H7 (cell line): ENCODE measurements around the gene CARS2. TPM values are rescaled to one million over a fixed set of nuclear protein-coding genes. Genes with fewer than 3 reads are reported as not detected.
"Not testable (repeated sequence)": the region's sequence is repeated elsewhere in the genome, so short reads cannot be mapped to it uniquely, and the experiment has no call there.

Experiments
- DNase-seq: peaks from one replicate; pipeline ENCODE4 v3.0.0; 2012
- H3K27me3 ChIP-seq: 2 replicates; pipeline ENCODE4 v1.6.0; 2011; ENCODE audit warnings: mild to moderate bottlenecking, low read length; ENCODE audit not compliant: control insufficient read depth, insufficient read depth
- H3K36me3 ChIP-seq: replicated peaks from 2 replicates; pipeline ENCODE4 v1.5.1; 2011; ENCODE audit warnings: low read length; ENCODE audit not compliant: control insufficient read depth, insufficient read depth
- H3K4me3 ChIP-seq: 2 replicates; pipeline ENCODE4 v1.5.1; 2011; ENCODE audit warnings: low read depth, mild to moderate bottlenecking, control low read depth, low read length, moderate library complexity; ENCODE audit not compliant: insufficient read depth
- total RNA-seq: library from RNA; depleted of rRNA; stranded (reverse); fragments of >200 nt; shearing (Covaris generic); gene quantifications from 2 replicates; pipeline ENCODE4 v1.2.3, GENCODE V29; 2014

CARS2 gene
- total RNA-seq, 1 experiment from 2014 or later = 44.3 TPM

DNA sequence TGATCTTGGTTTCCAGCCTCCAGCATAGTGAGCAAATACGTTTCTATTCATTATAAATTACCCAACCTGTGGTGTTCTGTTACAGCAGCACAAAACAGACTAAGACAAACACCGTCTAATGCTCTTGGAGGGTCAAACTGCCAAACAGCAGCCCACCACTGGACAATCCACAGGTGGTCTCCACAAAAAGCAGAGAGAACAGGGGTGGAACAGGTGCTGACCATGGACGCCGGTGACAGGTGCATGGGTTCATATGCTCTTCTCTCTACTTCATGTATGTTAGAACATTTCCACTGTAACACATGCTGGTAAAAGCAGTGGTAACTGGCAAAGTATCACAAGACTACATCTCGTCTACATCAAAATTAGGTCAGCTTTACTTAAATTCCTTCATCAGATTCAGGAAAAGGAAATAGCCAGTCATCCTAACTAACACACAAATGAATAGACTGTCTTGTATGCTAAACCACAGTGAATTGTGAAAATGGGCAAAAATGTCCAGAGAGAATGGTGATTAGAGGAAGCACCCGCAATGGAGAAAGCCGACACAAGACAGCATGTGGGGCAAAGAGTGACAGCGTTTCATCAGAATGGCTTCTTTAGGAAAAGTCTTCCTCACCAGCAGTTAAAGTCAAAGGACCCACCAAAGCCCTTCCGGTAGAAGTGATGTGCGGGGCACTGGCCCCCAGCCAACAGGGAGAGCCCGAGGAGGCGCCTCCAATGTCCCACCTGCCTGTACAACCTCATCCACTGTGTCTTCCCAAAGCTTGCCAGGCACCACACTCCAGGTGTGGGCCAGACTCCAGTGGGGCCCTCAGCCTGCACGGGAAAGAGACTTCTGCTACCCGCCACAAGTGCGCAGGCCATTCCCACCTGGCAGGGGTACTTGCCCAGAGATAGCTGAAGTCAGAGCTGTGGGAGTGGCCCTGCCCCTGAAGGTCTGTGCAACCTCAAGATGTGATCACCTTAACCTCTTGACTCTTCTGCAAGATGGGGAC, 6.5 kb downstream of the CARS2 start:
- DNase-seq = no peak
- peaks cover 13% of the 10 kb centered on the region for H3K36me3 ChIP-seq
- H3K4me3 ChIP-seq = no peak overlapping the region
- no peaks in the 10 kb centered on the region for H3K27me3 ChIP-seq

DNA sequence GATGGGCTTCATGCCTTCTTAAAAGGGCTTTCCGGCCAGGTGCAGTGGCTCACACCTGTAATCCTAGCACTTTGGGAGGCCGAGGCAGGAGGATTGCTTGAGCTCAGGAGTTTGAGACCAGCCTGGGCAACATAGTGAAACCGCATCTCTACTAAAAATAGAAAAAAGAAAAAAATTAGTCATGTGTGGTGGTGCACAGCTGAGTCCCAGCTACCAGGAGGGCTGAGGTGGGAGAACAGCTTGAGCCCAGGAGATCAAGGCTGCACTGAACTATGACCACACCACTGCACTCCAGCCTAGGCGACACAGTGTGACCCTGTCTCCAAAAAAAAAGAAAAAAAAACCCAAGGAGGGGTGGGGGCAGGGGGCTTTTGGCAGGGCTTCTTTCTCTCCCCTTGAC, 7.2 kb downstream of the CARS2 start:
- no peak overlapping the region for H3K4me3 ChIP-seq
- no peak for DNase-seq
- H3K27me3 ChIP-seq = no peaks in the 10 kb centered on the region
- peaks cover 13% of the 10 kb centered on the region for H3K36me3 ChIP-seq

DNA sequence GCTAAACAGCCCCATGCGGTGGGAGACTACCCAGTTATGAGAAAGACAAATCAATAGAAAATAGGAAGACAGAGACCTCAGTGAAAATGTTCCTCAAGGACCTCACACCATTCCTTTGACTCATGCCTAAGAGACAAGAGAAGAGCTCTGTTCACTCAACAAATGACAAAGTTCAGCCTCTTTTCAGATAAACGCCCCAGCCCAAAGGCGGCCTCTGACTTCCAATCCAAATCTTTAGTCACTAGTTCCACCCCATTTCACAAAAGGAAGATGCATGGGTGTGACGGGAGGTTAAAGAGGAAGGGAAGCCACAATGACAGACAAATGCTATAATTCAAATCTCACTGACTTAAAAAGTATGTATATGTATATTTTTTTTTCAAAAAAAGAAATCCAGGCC, 8.1 kb downstream of the CARS2 start:
- Histone ChIP-seq H3K36me3 (peaks cover 13% of the 10 kb centered on the region), H3K4me3 (no peak overlapping the region), H3K27me3 (no peaks in the 10 kb centered on the region)
- DNase-seq = no peak

DNA sequence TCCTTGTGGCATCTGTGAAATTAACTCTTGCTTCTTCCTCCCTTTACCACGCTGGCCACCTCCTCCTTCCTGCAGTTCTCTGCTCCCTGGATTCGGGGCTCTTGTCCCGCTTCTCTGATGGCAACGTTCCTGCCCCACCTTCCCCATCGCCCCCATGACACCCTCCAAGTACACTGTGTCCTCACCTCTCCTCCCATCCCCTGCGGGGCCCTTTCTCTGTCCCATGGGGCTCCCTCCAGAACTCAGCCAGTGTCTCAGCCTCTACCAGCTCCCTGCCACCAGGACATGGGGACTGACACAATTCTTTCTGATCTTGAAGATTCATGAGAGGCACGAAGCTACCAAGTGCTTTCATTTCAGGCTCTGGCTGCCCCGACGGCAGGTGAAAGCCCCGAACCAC, 9.1 kb downstream of the CARS2 start:
- Histone ChIP-seq H3K27me3 (no peaks in the 10 kb centered on the region), H3K36me3 (peaks cover 13% of the 10 kb centered on the region), H3K4me3 (no peak overlapping the region)
- no peak for DNase-seq

DNA sequence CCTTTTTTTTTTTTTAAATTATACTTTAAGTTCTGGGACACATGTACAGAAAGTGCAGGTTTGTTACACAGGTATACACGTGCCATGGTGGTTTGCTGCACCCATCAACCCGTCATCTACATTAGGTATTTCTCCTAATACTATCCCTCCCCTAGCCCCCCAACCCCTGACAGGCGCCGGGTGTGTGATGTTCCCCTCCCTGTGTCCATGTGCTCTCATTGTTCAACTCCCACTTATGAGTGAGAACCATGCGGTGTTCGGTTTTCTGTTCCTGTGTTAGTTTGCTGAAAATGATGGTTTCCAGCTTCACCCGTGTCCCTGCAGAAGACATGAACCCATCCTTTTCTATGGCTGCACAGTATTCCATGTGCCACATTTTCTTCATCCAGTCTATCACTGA, 10.1 kb downstream of the CARS2 start:
- not testable (repeated sequence) for H3K27me3 ChIP-seq, DNase-seq, H3K4me3 ChIP-seq
- H3K36me3 ChIP-seq = peaks cover 12% of the 10 kb centered on the region

DNA sequence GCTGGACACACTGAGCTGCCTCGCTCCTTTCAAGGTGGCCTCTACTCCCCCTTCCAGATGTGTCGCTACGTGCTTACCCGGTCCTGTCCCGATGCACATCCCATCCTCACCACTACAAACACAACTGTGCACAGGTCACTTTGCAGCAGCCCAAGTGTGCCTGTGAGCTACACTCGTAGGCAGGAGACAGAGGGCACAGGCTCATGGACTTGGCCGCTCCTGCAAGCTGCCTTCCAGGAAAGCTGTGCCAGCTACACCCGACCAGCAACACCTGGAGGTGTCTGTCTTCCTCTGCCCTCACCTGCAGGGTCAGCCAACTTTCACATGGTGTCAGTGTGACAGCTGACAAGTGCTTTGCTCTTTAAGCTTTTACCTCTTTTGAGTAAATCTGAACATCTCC, 15.4 kb downstream of the CARS2 start:
- no peaks in the 10 kb centered on the region for H3K27me3 ChIP-seq
- no peak for DNase-seq
- peaks cover 2% of the 10 kb centered on the region for H3K36me3 ChIP-seq
- no peak overlapping the region for H3K4me3 ChIP-seq

DNA sequence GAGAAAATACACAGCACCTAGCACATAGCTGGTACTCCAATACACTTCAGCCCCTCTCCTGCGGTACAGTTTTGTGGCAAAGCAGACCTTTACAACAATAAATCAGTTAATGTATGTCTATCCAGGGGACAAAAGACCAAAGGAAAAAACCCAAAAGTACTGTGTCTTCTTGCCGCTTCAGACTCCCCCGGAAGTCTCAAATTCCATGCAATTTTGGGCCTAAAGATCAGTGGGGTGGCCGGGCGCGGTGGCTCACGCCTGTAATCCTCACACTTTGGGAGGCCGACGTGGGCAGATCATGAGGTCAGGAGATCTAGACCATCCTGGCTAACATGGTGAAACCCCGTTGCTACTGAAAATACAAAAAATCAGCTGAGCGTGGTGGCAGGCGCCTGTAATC, 16.2 kb downstream of the CARS2 start:
- Histone ChIP-seq H3K36me3 (peaks cover 3% of the 10 kb centered on the region), H3K4me3 (no peak overlapping the region), H3K27me3 (no peaks in the 10 kb centered on the region)
- no peak for DNase-seq

DNA sequence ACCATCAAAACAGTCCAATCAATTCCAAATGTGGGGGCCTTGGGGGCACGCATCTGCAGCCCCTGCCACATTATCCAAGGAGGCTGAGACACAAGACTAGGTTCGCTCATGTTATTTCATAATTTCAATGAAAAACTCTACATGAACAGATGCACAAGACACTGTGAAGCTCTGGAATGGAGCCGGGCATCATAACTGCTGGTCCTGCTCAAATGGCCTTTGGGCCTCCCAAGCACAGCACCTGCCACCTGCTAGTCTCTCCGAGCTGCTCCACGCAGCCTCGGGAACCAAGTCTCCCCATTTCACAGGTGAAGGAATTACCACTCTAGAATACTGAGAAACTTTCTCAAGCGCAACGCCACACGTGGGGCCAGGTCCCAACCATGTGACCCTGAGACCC, 16.9 kb downstream of the CARS2 start:
- H3K4me3 ChIP-seq = no peak overlapping the region
- peaks cover 3% of the 10 kb centered on the region for H3K36me3 ChIP-seq
- H3K27me3 ChIP-seq = no peaks in the 10 kb centered on the region
- DNase-seq = no peak

DNA sequence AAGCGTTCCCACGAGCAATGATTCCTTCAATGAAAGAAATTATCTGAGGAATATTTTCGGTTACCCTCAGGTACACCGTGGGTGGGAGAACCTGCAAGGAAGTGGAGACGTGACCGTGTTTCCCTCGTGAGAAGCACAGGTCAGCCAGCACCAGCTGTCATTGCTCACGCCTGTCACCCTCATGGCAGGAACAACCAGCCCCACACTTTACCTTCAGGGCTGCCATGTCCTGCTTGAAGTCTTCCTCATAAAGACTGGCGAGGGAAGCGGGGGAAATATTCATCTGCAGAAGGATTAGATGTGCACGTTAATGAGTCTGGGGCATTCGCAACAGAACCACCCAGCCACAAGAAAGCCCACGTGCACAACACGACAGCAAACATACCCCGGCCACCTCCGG, 18.2 kb downstream of the CARS2 start:
- DNase-seq = no peak
- H3K36me3 ChIP-seq = peaks cover 3% of the 10 kb centered on the region
- H3K4me3 ChIP-seq = no peak overlapping the region
- H3K27me3 ChIP-seq = no peaks in the 10 kb centered on the region

DNA sequence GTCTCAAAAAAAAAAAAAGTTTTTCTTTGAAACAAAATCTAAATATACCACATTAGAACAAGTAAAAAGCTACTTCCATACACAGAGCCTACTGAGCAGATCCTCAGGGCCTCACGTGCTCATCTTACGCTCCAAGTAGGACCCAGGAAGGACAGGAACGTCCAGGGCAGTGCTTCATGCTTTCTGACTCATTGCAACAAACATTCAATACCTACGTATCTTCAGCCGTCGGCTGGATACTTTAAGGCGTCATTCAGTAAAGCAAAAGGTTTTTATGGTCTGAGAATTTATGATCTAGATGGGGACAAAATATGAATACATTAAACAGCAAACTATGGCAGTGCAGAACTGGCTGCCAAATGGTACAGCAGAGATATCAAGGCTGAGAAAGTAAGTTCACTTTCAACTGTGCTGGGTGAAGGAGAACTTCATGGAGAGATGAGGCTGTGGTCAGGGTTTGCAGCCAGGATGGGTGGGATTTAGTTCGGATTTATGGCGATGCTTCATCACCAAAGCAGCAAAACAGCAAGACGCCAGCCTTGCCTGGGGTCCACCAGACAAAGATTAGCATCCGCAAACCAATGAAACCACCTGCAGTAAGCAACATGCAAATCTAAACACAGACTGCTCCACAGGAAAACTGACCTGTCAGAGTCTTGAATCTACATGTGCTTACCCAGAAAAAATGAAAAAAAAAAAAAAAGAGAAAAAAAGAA, 20.5 kb downstream of the CARS2 start:
- H3K4me3 ChIP-seq = no peak overlapping the region
- no peak for DNase-seq
- no peaks in the 10 kb centered on the region for H3K27me3 ChIP-seq
- peaks cover 11% of the 10 kb centered on the region for H3K36me3 ChIP-seq

DNA sequence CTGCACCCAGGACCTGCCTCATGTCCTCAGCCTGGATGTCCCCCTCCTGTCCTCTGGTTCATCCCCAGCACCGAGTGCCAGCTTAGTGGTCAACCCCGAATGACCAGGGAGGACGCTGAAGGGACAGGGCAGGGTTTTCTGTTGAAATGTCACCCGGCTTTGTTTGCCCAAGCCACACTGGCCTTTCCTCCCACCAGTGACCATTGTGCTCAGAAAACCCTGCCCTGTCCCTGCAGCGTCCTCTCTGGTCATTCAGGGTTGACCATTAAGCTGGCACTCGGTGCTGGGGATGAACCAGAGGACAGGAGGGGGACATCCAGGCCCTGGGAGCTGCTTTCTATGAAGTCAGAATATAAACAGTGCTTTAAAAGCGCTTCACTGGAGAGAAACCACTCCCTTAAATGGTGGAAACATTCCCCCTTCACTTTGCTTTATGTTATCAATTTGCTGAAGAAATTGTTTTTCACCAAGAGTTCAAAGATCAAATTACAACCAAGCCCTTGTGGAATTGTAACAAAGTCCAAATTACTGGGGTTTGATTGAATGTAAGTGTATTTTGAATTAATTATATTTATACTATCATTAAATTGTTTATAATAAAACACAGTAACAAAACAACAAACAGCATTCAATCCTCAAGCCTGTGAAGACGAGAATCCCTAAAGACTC, 21.4 kb downstream of the CARS2 start:
- no peaks in the 10 kb centered on the region for H3K27me3 ChIP-seq
- peaks cover 11% of the 10 kb centered on the region for H3K36me3 ChIP-seq
- DNase-seq = no peak
- H3K4me3 ChIP-seq = no peak overlapping the region

DNA sequence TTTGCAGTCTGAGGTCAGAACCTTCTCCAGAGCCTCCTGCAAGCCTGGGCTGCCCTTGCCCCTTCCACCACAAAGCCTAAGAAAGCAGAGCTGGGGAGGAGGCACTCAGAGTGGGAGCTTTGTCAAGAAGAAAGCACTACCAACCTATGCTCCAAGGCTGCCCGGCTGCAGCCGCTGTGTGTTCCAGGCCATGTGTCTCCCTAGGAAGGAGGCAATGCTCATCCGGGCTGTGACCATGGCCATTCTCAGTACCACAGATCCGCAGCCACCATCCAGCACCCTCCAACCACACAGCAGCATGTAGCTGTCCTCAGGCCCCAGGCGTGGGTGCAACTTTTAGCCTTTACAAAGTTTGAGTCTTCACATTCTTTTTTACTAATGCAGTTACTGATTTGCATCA, 22.0 kb downstream of the CARS2 start:
- no peaks in the 10 kb centered on the region for H3K27me3 ChIP-seq
- no peak overlapping the region for H3K4me3 ChIP-seq
- H3K36me3 ChIP-seq = peaks cover 11% of the 10 kb centered on the region
- no peak for DNase-seq

DNA sequence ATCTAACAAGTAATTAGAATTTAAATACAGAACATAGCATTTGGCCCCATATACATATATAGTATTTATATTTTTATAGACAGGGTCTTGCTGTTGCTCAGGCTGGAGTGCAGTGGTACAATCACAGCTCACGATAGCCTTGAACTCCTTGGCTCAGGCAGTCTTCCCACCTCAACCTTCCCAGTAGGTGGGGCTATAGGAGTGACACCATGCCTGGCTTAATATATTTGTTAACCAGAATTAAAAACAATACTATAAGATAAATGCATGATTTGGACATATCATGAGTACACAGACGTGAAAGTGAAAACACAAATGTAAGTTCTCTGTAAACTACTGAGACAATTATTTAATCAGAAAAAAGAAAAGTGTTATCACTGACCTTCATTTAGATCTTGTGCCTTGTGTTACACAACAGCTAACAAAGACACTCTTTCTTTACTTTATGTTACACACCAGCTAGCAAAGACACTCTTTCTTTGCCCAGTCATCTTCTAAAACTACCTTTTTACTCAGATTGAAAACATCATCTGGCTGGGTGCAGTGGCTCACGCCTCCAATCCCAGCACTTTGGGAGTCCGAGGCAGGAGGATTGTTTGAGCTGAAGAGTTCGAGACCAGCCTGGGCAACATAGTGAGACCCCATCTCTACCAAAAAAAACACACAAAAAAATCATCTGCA, 22.6 kb downstream of the CARS2 start:
- Histone ChIP-seq H3K36me3 (peaks cover 12% of the 10 kb centered on the region), H3K4me3 (no peak overlapping the region), H3K27me3 (no peaks in the 10 kb centered on the region)
- no peak for DNase-seq

DNA sequence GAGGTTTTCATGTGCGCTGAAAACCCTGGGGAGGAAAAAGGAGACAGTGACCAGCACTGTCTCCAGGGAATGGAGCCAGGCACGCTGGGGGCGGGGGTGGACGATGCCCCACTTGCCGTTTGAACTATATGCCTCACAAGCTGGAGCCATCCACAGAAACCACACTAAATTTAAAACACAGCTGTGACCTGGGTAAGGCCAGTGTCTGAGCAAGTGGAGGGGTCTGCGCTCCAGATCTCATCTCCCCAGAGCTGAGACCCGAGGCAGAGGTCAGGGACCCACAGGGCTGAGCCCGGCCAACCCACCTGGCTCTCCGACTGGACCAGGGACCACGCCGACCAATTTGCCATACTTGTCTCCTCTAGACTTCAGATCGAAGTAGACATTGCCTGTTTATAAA, 23.2 kb downstream of the CARS2 start:
- no peaks in the 10 kb centered on the region for H3K27me3 ChIP-seq
- DNase-seq = no peak
- peaks cover 12% of the 10 kb centered on the region for H3K36me3 ChIP-seq

More for the DNA sequence above, 23.2 kb downstream of the CARS2 start:
- H3K4me3 ChIP-seq = no peak overlapping the region
